GM12891 (cell line): Measurements from ENCODE around the gene ROR1.

Experiments
- POLR2A ChIP-seq: IDR thresholded peaks from 2 replicates; pipeline ENCODE4 v1.6.1; 2011; ENCODE audit warnings: low read depth, low read length, control low read depth
- POLR2AphosphoS5 ChIP-seq: IDR thresholded peaks from 2 replicates; pipeline ENCODE4 v1.6.1; 2011; ENCODE audit warnings: low read depth, low read length, control low read depth

GRCh38 chr1:64080941-64081562 is 307.2 kb downstream of the ROR1 start:
- TF ChIP-seq POLR2AphosphoS5 (no peak), POLR2A (no peak)
